Renal cortical epithelial cell (primary cell): ENCODE measurements around the gene MEIKIN. TPM values are rescaled to one million over a fixed set of nuclear protein-coding genes. Genes with fewer than 3 reads are reported as not detected.
A peak's percentile ranks its signal among the peaks of the same experiment; 100 is the strongest.
"Not testable (repeated sequence)": the region's sequence is repeated elsewhere in the genome, so short reads cannot be mapped to it uniquely, and the experiment has no call there.

Experiments
- DNase-seq: peaks from one replicate; pipeline ENCODE4 v3.0.0-alpha.2; 2011; ENCODE audit warnings: low read depth
- total RNA-seq: library from RNA; depleted of rRNA; stranded (reverse); fragments of >200 nt; gene quantifications from 2 replicates; pipeline ENCODE4 v1.2.3, GENCODE V29; 2014

The MEIKIN gene
- total RNA-seq, 1 donor from 2014 or later = not detected

GRCh38 chr5:131812371-131813160 is 132.9 kb downstream of the MEIKIN start:
- DNase-seq = no peak

- DNase-seq = no peak
Observed at GRCh38 chr5:131810510-131811249, 134.8 kb downstream of the MEIKIN start.

- DNase-seq = peak; percentile 85
Observed at GRCh38 chr5:131796793-131797693, 148.4 kb downstream of the MEIKIN start, which contains the start of gene FNIP1. FNIP1 (minus strand) TSS chr5:131797017; CDS start chr5:131796921, 96 bp downstream.

GRCh38 chr5:131795879-131796792 is 149.3 kb downstream of the MEIKIN start:
- no peak for DNase-seq

- DNase-seq = no peak
Observed at GRCh38 chr5:131795228-131795627, 150.2 kb downstream of the MEIKIN start.

- DNase-seq = no peak
Observed at GRCh38 chr5:131794586-131794985, 150.9 kb downstream of the MEIKIN start.

- no peak for DNase-seq
Observed at GRCh38 chr5:131792896-131793295, 152.6 kb downstream of the MEIKIN start.

- DNase-seq = no peak
Observed at GRCh38 chr5:131791866-131792265, 153.6 kb downstream of the MEIKIN start.

GRCh38 chr5:131790550-131790949 is 154.9 kb downstream of the MEIKIN start:
- no peak for DNase-seq

GRCh38 chr5:131789765-131790164 is 155.7 kb downstream of the MEIKIN start:
- DNase-seq = no peak

GRCh38 chr5:131787736-131788135 is 157.7 kb downstream of the MEIKIN start:
- DNase-seq = no peak

GRCh38 chr5:131786900-131787692 is 158.4 kb downstream of the MEIKIN start:
- no peak for DNase-seq

- DNase-seq = no peak
Observed at GRCh38 chr5:131786036-131786435, 159.4 kb downstream of the MEIKIN start.

- DNase-seq = peak; percentile 28
Observed at GRCh38 chr5:131783874-131784273, 161.6 kb downstream of the MEIKIN start.

GRCh38 chr5:131783357-131783756 is 162.1 kb downstream of the MEIKIN start:
- no peak for DNase-seq

GRCh38 chr5:131782717-131783116 is 162.7 kb downstream of the MEIKIN start:
- no peak for DNase-seq

- not testable (repeated sequence) for DNase-seq
Observed at GRCh38 chr5:131778141-131778540, 167.3 kb downstream of the MEIKIN start.

GRCh38 chr5:131776450-131776849 is 169.0 kb downstream of the MEIKIN start:
- no peak for DNase-seq

- no peak for DNase-seq
Observed at GRCh38 chr5:131774652-131775367, 170.7 kb downstream of the MEIKIN start.
